Stimulated activated CD8-positive, alpha-beta memory T cell treated with anti-CD3 and anti-CD28 coated beads, Interleukin-4, amount 100 ng/mL, for 1 hour (primary cell): ENCODE measurements around the gene SAMD13.

ENCODE experiments used
- DNase-seq, 2 donors: peaks; one replicate each; pipeline ENCODE4 v3.0.0-alpha.2; 2020; ENCODE audit warnings: low read depth in 2 of 2, low spot score in 1 of 2

Gene SAMD13

GRCh38 chr1:84301004-84301784 lies at the start of gene SAMD13:
Gene SAMD13, plus strand, starts transcription at chr1:84301708. Its CDS starts 1,527 bp downstream, at chr1:84303235.
- DNase-seq, result no peak

GRCh38 chr1:84253036-84253435 lies 48.5 kb upstream of the SAMD13 start:
- DNase-seq, result no peak

GRCh38 chr1:84253891-84254290 lies 47.6 kb upstream of the SAMD13 start:
- no peak for DNase-seq

GRCh38 chr1:84254703-84255238 lies 46.7 kb upstream of the SAMD13 start:
- DNase-seq, result no peak

GRCh38 chr1:84255582-84255981 lies 45.9 kb upstream of the SAMD13 start:
- DNase-seq, result no peak

GRCh38 chr1:84257617-84258016 lies 43.9 kb upstream of the SAMD13 start:
- no peak for DNase-seq

GRCh38 chr1:84259376-84259775 lies 42.1 kb upstream of the SAMD13 start:
- DNase-seq, result no peak

GRCh38 chr1:84259989-84260388 lies 41.5 kb upstream of the SAMD13 start:
- DNase-seq, result no peak

GRCh38 chr1:84260852-84261518 lies 40.5 kb upstream of the SAMD13 start:
- no peak for DNase-seq

- DNase-seq, result no peak
Measured at GRCh38 chr1:84264961-84265360, 36.5 kb upstream of the SAMD13 start.

- DNase-seq, result no peak
Measured at GRCh38 chr1:84265867-84266266, 35.6 kb upstream of the SAMD13 start.

GRCh38 chr1:84266748-84267147 lies 34.8 kb upstream of the SAMD13 start:
- no peak for DNase-seq

- no peak for DNase-seq
Measured at GRCh38 chr1:84267476-84267875, 34.0 kb upstream of the SAMD13 start.

- no peak for DNase-seq
Measured at GRCh38 chr1:84268346-84268745, 33.2 kb upstream of the SAMD13 start.

- DNase-seq, result no peak
Measured at GRCh38 chr1:84269306-84269705, 32.2 kb upstream of the SAMD13 start.

GRCh38 chr1:84271441-84272151 lies 29.9 kb upstream of the SAMD13 start:
- no peak for DNase-seq

GRCh38 chr1:84272401-84272800 lies 29.1 kb upstream of the SAMD13 start:
- no peak for DNase-seq

- no peak for DNase-seq
Measured at GRCh38 chr1:84277343-84278059, 24.0 kb upstream of the SAMD13 start.

- DNase-seq, result no peak
Measured at GRCh38 chr1:84278905-84279304, 22.6 kb upstream of the SAMD13 start.

GRCh38 chr1:84280912-84281311 lies 20.6 kb upstream of the SAMD13 start:
- DNase-seq, result no peak

GRCh38 chr1:84282780-84283333 lies 18.7 kb upstream of the SAMD13 start:
- DNase-seq, result no peak
